Transverse colon (tissue), 3 donors: ENCODE measurements around the gene CCNT2.

Source experiments
- POLR2A ChIP-seq: fragments of 450-650 bp; IDR thresholded peaks from one replicate; pipeline ENCODE4 v1.6.1; 2016; ENCODE audit warnings: antibody characterized with exemption, mild to moderate bottlenecking, moderate library complexity
- TF ChIP-seq, protein P1 (sequence below), 5 experiments: fragments of 200-600 bp in 3 of 5; fragments of 450-650 bp in 2 of 5; sonication (generic) in 3 of 5; IDR thresholded peaks; 1 replicate in 2 of 5; 2 replicates in 3 of 5; pipeline ENCODE4 v1.5.1; 2016 to 2017; ENCODE audit warnings: antibody characterized with exemption in 5 of 5, inconsistent platforms in 3 of 5, mild to moderate bottlenecking in 2 of 5, moderate library complexity in 1 of 5

- no peak for TF ChIP-seq POLR2A
- TF ChIP-seq, protein P1, sequence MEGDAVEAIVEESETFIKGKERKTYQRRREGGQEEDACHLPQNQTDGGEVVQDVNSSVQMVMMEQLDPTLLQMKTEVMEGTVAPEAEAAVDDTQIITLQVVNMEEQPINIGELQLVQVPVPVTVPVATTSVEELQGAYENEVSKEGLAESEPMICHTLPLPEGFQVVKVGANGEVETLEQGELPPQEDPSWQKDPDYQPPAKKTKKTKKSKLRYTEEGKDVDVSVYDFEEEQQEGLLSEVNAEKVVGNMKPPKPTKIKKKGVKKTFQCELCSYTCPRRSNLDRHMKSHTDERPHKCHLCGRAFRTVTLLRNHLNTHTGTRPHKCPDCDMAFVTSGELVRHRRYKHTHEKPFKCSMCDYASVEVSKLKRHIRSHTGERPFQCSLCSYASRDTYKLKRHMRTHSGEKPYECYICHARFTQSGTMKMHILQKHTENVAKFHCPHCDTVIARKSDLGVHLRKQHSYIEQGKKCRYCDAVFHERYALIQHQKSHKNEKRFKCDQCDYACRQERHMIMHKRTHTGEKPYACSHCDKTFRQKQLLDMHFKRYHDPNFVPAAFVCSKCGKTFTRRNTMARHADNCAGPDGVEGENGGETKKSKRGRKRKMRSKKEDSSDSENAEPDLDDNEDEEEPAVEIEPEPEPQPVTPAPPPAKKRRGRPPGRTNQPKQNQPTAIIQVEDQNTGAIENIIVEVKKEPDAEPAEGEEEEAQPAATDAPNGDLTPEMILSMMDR (IDR thresholded peaks at IDR 0.05): no peak
Measured at GRCh38 chr2:134975281-134976009, 56.8 kb downstream of the CCNT2 start.
